PFSK-1 (cell line): ENCODE measurements around the gene PDGFRB.

Experiments used
- FOXP2 ChIP-seq: optimal IDR thresholded peaks from 2 replicates; pipeline ENCODE3; 2011; ENCODE audit warnings: borderline replicate concordance, control low read depth, inconsistent platforms; ENCODE audit not compliant: insufficient read depth; ENCODE audit errors: extremely low read length, extremely low read depth
- POLR2AphosphoS5 ChIP-seq: IDR thresholded peaks from 2 replicates; pipeline ENCODE4 v1.6.1; 2012; ENCODE audit warnings: low read depth, mild to moderate bottlenecking, control low read depth, low read length, moderate library complexity
- REST ChIP-seq, 2 experiments: IDR thresholded peaks; 2 replicates each; pipeline versions ENCODE4 v1.6.1 to v1.8.0; 2011 to 2012; ENCODE audit warnings: low read depth in 2 of 2, low read length in 2 of 2, control low read depth in 1 of 2, inconsistent platforms in 1 of 2, mild to moderate bottlenecking in 1 of 2, moderate library complexity in 1 of 2; ENCODE audit not compliant: insufficient read depth in 1 of 2
- SIN3A ChIP-seq: IDR thresholded peaks from 2 replicates; pipeline ENCODE4 v1.6.1; 2012; ENCODE audit warnings: mild to moderate bottlenecking, low read length, moderate library complexity, borderline replicate concordance; ENCODE audit not compliant: insufficient read depth
- TAF1 ChIP-seq: IDR thresholded peaks from 2 replicates; pipeline ENCODE4 v1.6.1; 2012; ENCODE audit warnings: low read length, control low read depth, borderline replicate concordance; ENCODE audit not compliant: insufficient read depth

DNA sequence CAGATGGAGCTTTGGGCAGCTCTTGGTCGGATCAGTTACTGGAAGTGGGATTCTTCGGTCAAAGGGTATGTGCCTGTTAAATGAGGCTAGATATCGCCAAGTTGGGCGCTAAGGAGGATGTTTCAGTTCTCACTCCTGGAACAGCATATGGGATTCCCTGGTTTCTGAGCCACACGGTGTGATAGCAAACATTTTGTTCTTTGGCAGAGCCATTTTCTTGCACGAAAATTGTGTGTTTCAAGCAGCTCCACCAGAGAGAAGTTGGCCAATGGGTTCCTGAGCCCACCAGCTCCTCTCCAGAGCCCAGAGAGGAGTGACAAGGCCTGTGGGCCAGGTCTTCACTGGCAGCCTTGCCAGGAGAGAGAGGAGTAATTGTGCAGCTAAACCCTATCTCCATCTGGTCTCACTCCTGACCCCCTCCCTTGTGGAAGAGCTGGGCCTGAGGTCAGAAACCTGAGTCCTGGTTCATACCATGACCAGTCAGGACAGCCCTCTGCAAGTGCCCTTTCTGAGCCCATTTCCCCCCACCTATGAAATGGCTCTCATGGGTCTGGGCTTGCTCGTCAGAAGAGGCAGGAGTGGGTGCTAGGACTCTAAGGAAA is 23.5 kb upstream of the PDGFRB start:
- TF ChIP-seq POLR2AphosphoS5 (no peak), REST (IDR thresholded peaks at IDR 0.05; ENCODE audit: insufficient read depth in 1 of 2, low read depth in 2 of 2, low read length in 2 of 2) (no peak), SIN3A (no peak), TAF1 (no peak), FOXP2 (no peak)
